ENCODE data around the gene SV2C.

Gene SV2C

DNA sequence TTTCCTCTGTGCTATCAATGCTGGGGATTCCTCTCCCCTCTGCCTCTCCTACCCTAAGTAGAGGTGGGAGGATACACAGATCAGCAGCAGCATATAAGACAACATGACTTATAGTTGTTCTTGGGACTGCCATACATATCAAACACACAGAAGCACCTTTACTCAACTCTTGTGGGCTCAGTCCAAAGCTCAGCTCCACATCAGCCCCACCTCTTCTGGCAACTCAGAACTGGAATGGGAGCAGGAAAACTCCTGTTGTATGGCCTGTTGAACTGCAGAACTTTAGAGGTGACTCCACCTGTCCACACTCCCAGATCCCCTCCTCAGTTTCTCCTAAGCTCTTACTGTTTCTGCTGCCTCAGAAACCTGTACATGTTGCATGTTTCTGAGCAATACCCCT lies 127.8 kb downstream of the SV2C start:
- no peak for DNase-seq (ENCODE audit: extremely low spot score)
- POLR2A ChIA-PET, result no interaction called here
- no peak for TF ChIP-seq FOXK2 (IDR thresholded peaks at IDR 0.05)
- no peak for TF ChIP-seq CTBP1 (IDR thresholded peaks at IDR 0.05; ENCODE audit: borderline replicate concordance)
- no peak for TF ChIP-seq HDGF (IDR thresholded peaks at IDR 0.05; ENCODE audit: borderline replicate concordance)
- no peak for TF ChIP-seq NFRKB (IDR thresholded peaks at IDR 0.05)
- no peak for TF ChIP-seq BHLHE40 (IDR thresholded peaks at IDR 0.05; ENCODE audit: borderline replicate concordance)
- CTCF ChIA-PET, result no interaction called here

DNA sequence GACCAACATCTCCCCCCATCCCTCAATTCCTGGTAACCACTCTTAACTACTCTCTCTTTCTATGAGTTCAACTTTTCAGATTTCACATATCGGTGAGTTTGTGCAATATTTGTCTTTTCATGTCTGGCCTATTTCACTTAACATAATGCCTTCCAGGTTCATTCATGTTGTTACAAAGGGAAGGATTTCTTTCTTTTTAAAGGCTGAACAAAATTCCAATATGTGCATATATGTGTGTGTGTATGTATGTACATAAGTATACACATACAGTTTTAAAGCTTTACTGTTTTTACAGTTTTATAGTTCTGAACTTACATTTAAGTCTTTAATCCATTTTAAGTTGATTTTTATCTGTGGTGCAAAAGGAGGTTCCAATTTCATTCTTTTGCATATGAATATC lies 130.7 kb downstream of the SV2C start:
- ChIA-PET CTCF (interaction anchor here (1.0 kb wide), 1 partner anchor 99 kb away, joined by 4 read pairs; no protein-coding TSS in a partner anchor), POLR2A (no interaction called here)
- no peak for DNase-seq (ENCODE audit: extremely low spot score)
- TF ChIP-seq L3MBTL2 (conservative IDR thresholded peaks at IDR 0.05) (no peak), HDGF (IDR thresholded peaks at IDR 0.05; ENCODE audit: borderline replicate concordance) (no peak), FOXA1 (IDR thresholded peaks at IDR 0.05) (no peak), ZNF384 (IDR thresholded peaks at IDR 0.05) (no peak), FOXK2 (IDR thresholded peaks at IDR 0.05) (no peak), CTBP1 (IDR thresholded peaks at IDR 0.05; ENCODE audit: borderline replicate concordance) (no peak), BHLHE40 (IDR thresholded peaks at IDR 0.05; ENCODE audit: borderline replicate concordance) (no peak), LEF1 (IDR thresholded peaks at IDR 0.05; ENCODE audit: borderline replicate concordance) (no peak), TARDBP (IDR thresholded peaks at IDR 0.05) (no peak), SUZ12 (IDR thresholded peaks at IDR 0.05) (no peak), ARNT (IDR thresholded peaks at IDR 0.05) (no peak)

DNA sequence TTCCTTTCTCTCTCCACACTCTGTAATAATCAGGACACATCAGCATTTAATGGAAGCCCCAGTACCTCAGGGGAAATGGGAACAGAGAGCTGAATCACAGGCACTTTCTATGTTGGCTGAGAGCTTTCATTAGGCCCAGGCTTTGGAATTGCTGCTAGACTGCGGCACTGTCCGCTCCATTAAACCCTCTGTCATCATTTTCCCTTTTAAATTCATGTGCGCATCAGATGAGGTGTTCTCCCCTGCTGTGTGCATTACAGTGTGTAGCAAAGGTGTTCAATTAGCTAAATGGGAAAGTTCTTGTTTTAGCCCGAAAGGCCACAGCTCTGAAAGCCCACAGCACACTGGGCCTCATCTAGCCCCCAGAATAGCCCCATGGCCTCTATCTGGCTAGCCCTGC lies 133.6 kb downstream of the SV2C start:
- ChIA-PET CTCF (no interaction called here), POLR2A (no interaction called here)
- DNase-seq (ENCODE audit: extremely low spot score), result no peak
- TF ChIP-seq ZNF384 (IDR thresholded peaks at IDR 0.05), result no peak
- TF ChIP-seq LEF1 (IDR thresholded peaks at IDR 0.05; ENCODE audit: borderline replicate concordance), result no peak
- TF ChIP-seq SP1 (IDR thresholded peaks at IDR 0.05), result no peak
- no peak for TF ChIP-seq NFRKB (IDR thresholded peaks at IDR 0.05)
- no peak for TF ChIP-seq FOXM1 (IDR thresholded peaks at IDR 0.05; ENCODE audit: borderline replicate concordance)
- TF ChIP-seq BHLHE40 (IDR thresholded peaks at IDR 0.05; ENCODE audit: borderline replicate concordance), result no peak
- TF ChIP-seq ELF4 (IDR thresholded peaks at IDR 0.05), result no peak
- no peak for TF ChIP-seq FOXK2 (IDR thresholded peaks at IDR 0.05)

DNA sequence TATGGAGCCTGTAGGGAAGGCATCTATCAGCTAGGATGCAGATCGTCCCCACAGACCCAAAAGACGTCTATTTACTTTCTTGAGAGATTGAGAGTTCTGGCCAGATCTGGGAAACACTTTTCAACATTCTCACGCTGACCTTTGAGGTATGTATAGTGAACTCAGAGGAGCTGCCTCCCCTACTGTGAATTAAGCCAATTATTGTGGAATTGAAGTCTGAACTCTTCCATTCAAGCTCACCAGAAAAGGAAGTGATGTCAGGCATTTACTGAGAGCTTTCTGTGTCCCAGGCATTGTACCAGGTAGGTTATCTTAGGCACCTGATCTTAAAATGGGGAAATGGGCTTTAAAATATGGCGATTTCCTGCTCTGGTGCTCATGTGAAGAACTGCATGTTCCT lies 136.5 kb downstream of the SV2C start:
- TF ChIP-seq ARNT (IDR thresholded peaks at IDR 0.05) (no peak), ZNF384 (IDR thresholded peaks at IDR 0.05) (no peak), SP1 (IDR thresholded peaks at IDR 0.05) (no peak), FOXM1 (IDR thresholded peaks at IDR 0.05; ENCODE audit: borderline replicate concordance) (no peak), FOXA1 (IDR thresholded peaks at IDR 0.05) (no peak), BHLHE40 (IDR thresholded peaks at IDR 0.05; ENCODE audit: borderline replicate concordance) (no peak), HDGF (IDR thresholded peaks at IDR 0.05; ENCODE audit: borderline replicate concordance) (no peak), CTBP1 (IDR thresholded peaks at IDR 0.05; ENCODE audit: borderline replicate concordance) (no peak), L3MBTL2 (conservative IDR thresholded peaks at IDR 0.05) (no peak), LEF1 (IDR thresholded peaks at IDR 0.05; ENCODE audit: borderline replicate concordance) (no peak), TARDBP (IDR thresholded peaks at IDR 0.05) (no peak), FOXK2 (IDR thresholded peaks at IDR 0.05) (no peak)
- TF ChIP-seq, protein P1, sequence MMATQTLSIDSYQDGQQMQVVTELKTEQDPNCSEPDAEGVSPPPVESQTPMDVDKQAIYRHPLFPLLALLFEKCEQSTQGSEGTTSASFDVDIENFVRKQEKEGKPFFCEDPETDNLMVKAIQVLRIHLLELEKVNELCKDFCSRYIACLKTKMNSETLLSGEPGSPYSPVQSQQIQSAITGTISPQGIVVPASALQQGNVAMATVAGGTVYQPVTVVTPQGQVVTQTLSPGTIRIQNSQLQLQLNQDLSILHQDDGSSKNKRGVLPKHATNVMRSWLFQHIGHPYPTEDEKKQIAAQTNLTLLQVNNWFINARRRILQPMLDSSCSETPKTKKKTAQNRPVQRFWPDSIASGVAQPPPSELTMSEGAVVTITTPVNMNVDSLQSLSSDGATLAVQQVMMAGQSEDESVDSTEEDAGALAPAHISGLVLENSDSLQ (IDR thresholded peaks at IDR 0.05), result no peak
- CTCF ChIA-PET, result interaction anchor here (0.6 kb wide), 1 partner anchor 369 kb away, joined by 3 read pairs; no protein-coding TSS in a partner anchor
- no peak for DNase-seq (ENCODE audit: extremely low spot score)
- POLR2A ChIA-PET, result no interaction called here

DNA sequence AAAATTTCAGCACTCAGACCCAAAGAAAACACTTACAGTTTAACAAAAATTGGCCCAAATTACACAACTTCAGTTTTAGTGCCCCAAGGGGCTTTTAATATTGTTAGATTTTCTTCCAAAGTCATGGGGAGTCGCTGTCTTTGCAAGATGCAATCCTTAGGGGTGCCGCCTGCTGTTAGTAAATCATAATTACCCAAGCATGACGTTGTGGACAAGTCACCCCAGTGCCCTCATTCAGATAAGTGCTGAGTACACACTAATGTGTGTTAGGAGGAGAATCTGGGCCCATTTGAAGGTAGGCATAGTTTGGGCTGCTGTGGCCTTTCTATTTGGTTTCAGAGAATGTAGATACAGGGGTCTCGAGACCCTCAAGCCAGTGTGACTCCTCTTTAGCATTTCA lies 138.1 kb downstream of the SV2C start:
- TF ChIP-seq BHLHE40 (IDR thresholded peaks at IDR 0.05; ENCODE audit: borderline replicate concordance) (no peak), FOXM1 (IDR thresholded peaks at IDR 0.05; ENCODE audit: borderline replicate concordance) (no peak), NFRKB (IDR thresholded peaks at IDR 0.05) (no peak), SP1 (IDR thresholded peaks at IDR 0.05) (no peak), FOXA1 (IDR thresholded peaks at IDR 0.05) (no peak), ZNF384 (IDR thresholded peaks at IDR 0.05) (no peak), ARNT (IDR thresholded peaks at IDR 0.05) (no peak), ELF4 (IDR thresholded peaks at IDR 0.05) (no peak), FOXK2 (IDR thresholded peaks at IDR 0.05) (no peak), CTBP1 (IDR thresholded peaks at IDR 0.05; ENCODE audit: borderline replicate concordance) (no peak), LEF1 (IDR thresholded peaks at IDR 0.05; ENCODE audit: borderline replicate concordance) (no peak), L3MBTL2 (conservative IDR thresholded peaks at IDR 0.05) (no peak), SUZ12 (IDR thresholded peaks at IDR 0.05) (no peak), HDGF (IDR thresholded peaks at IDR 0.05; ENCODE audit: borderline replicate concordance) (no peak), TARDBP (IDR thresholded peaks at IDR 0.05) (no peak)
- TF ChIP-seq, protein P1 (IDR thresholded peaks at IDR 0.05), result no peak
- DNase-seq (ENCODE audit: extremely low spot score), result no peak
- CTCF ChIA-PET, result no interaction called here
- POLR2A ChIA-PET, result no interaction called here

DNA sequence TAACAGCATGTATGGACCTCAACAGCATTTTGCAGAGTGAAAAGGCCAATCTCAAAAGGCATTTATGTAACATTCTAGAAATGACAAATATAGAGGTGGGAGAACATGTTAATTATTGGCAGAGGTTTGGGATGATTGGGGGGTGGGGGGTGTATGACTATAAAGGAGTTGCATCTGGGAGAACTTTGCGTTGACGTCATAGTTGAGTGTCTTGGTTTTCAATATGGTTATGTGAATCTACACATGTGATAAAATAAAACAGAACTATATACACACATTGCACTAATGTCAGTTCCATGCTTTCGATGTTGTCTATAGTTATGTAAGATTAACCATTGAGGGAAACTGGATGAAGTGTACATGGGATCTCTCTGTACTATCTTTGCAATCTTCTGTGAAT lies 139.1 kb downstream of the SV2C start:
- ChIA-PET POLR2A (no interaction called here), CTCF (interaction anchor here (0.6 kb wide), 1 partner anchor 245 kb away, joined by 3 read pairs; no protein-coding TSS in a partner anchor)
- no peak for DNase-seq (ENCODE audit: extremely low spot score)
- TF ChIP-seq, protein P1 (IDR thresholded peaks at IDR 0.05), result no peak
- TF ChIP-seq LEF1 (IDR thresholded peaks at IDR 0.05; ENCODE audit: borderline replicate concordance), result no peak
- TF ChIP-seq FOXK2 (IDR thresholded peaks at IDR 0.05), result no peak
- TF ChIP-seq TARDBP (IDR thresholded peaks at IDR 0.05), result no peak

Data from HEK293T (cell line).